ENCODE data around the gene ZBTB48. TPM values are rescaled to one million over a fixed set of nuclear protein-coding genes. Genes with fewer than 3 reads are reported as not detected.

ZBTB48 gene
- total and polyA plus RNA-seq, 8 donors = 22.6 to 139 (median 47.3) TPM

GRCh38 chr1:6632588-6633514 lies 53.1 kb downstream of the ZBTB48 start:
- Histone ChIP-seq H3K27me3 (no peaks in the 10 kb centered on the region), H3K27ac (no peak overlapping the region), H3K4me1 (peaks cover 0 to 7% (median 1%) of the 10 kb centered on the region in 4 donors), H3K9me3 (no peaks in the 10 kb centered on the region), H3K4me3 (no peak overlapping the region), H3K36me3 (peaks cover 77 to 100% (median 100%) of the 10 kb centered on the region in 4 donors)
- no peak for DNase-seq
- intact Hi-C loops (cut with DNase I; ENCODE audit: low total_unique reads) = no loop called here
- TF ChIP-seq CTCF (IDR thresholded peaks at IDR 0.05) = no peak
- 87 to 89% (median 88%) methylated on average over 22 to 30 of the region's 30 CpGs for WGBS, 5 donors

- TF ChIP-seq CTCF (IDR thresholded peaks at IDR 0.05) = peak in 5 of 7 experiments; percentile 35 to 63 (median 49)
- TF ChIP-seq POLR2AphosphoS5 (IDR thresholded peaks at IDR 0.05) = peak in 1 of 3 donors; percentile 61
- TF ChIP-seq EP300 (IDR thresholded peaks at IDR 0.05) = no peak
- 53 to 69% (median 59%) methylated on average over 24 to 29 of the region's 29 CpGs for WGBS, 5 donors
- Histone ChIP-seq H3K27me3 (no peaks in the 10 kb centered on the region), H3K27ac (no peak overlapping the region), H3K36me3 (peaks cover 67 to 100% (median 100%) of the 10 kb centered on the region in 4 donors), H3K4me1 (peaks cover 0 to 5% (median 0%) of the 10 kb centered on the region in 4 donors), H3K9me3 (no peaks in the 10 kb centered on the region), H3K4me3 (no peak overlapping the region)
- intact Hi-C loops (cut with DNase I; ENCODE audit: low total_unique reads) = no loop called here
- DNase-seq = peak; percentile 80 to 82
Observed at GRCh38 chr1:6634371-6635052, 54.7 kb downstream of the ZBTB48 start.

GRCh38 chr1:6635161-6635909 lies 55.5 kb downstream of the ZBTB48 start:
- H3K9me3 ChIP-seq = no peaks in the 10 kb centered on the region
- no peaks in the 10 kb centered on the region for H3K27me3 ChIP-seq
- H3K4me3 ChIP-seq = no peak overlapping the region
- TF ChIP-seq EP300 (IDR thresholded peaks at IDR 0.05) (no peak), CTCF (IDR thresholded peaks at IDR 0.05) (no peak), POLR2A (IDR thresholded peaks at IDR 0.05) (no peak), POLR2AphosphoS5 (IDR thresholded peaks at IDR 0.05) (no peak)
- peaks cover 67 to 100% (median 100%) of the 10 kb centered on the region in 4 donors for H3K36me3 ChIP-seq
- peaks cover 0 to 5% (median 0%) of the 10 kb centered on the region in 4 donors for H3K4me1 ChIP-seq
- H3K27ac ChIP-seq = no peak overlapping the region
- DNase-seq = no peak
- intact Hi-C loops (cut with DNase I; ENCODE audit: low total_unique reads) = no loop called here
- WGBS, 5 donors = 86 to 91% (median 90%) methylated on average over 20 of the region's 20 CpGs

Measured in stomach (tissue), 9 donors.